ENCODE measurements around the gene MRPS10.

GRCh38 chr6:42193491-42193894 is 24.2 kb downstream of the MRPS10 start:
- TF ChIP-seq POLR2A (IDR thresholded peaks at IDR 0.05; ENCODE audit: low read depth, low read length) (no peak), POLR2AphosphoS5 (IDR thresholded peaks at IDR 0.05; ENCODE audit: low read depth, low read length) (no peak), TAF1 (IDR thresholded peaks at IDR 0.05; ENCODE audit: borderline replicate concordance, low read depth, low read length) (no peak)
